Pancreas (tissue), 10 donors: Measurements from ENCODE around the gene TUBGCP6. TPM values are rescaled to one million over a fixed set of nuclear protein-coding genes. Genes with fewer than 3 reads are reported as not detected.

ENCODE experiments used
- ATAC-seq, 4 donors: fragments of 200-7000 bp; cut with Tn5 transposase; one replicate each; pipeline versions ENCODE4 v1.8.0 to v1.9.1; 2020; ENCODE audit warnings: mild to moderate bottlenecking in 4 of 4, moderate library complexity in 4 of 4
- DNase-seq, 6 donors: peaks; one replicate each; pipeline ENCODE4 v3.0.0-alpha.2; 2020
- FAIRE-seq: peaks from 2 replicates; lab custom pipeline; 2012; peaks lifted over from hg19 to GRCh38; lab: Jason Lieb, UNC
- H3K27ac ChIP-seq, 4 donors: fragments of 200-600 bp; sonication (generic); 1 replicate in 3 of 4; 2 replicates in 1 of 4; pipeline versions ENCODE4 v1.5.0 to v1.8.0; 2020
- H3K27me3 ChIP-seq, 4 donors: fragments of 200-600 bp; one replicate each; pipeline ENCODE4 v1.8.0; 2021
- H3K36me3 ChIP-seq, 3 donors: fragments of 200-600 bp; sonication (generic) in 1 of 3; one replicate each; pipeline versions ENCODE4 v1.5.0 to v1.8.0; 2020 to 2021
- H3K4me1 ChIP-seq, 3 donors: fragments of 200-600 bp; one replicate each; pipeline ENCODE4 v1.8.0; 2021
- H3K4me3 ChIP-seq, 4 donors: fragments of 200-600 bp; sonication (generic) in 2 of 4; one replicate each; pipeline versions ENCODE4 v1.5.0 to v1.8.0; 2020 to 2021
- H3K9me3 ChIP-seq, 4 donors: fragments of 200-600 bp; one replicate each; pipeline ENCODE4 v1.8.0; 2021
- CTCF ChIP-seq, 4 donors: fragments of 200-600 bp; sonication (generic) in 3 of 4; IDR thresholded peaks; one replicate each; pipeline versions ENCODE4 v1.5.0 to v1.8.0; 2021; ENCODE audit warnings: antibody characterized with exemption in 4 of 4
- WGBS, 2 donors: extraction: QIAGEN DNeasy Blood & Tissue Kit; methylation state at CpG; one replicate each; pipeline ENCODE4 v1.1.7; 2013; 5-methylcytosine and 5-hydroxymethylcytosine counted together
- intact Hi-C, 3 donors: fragments of 100-400 bp; cut with DNase I; formaldehyde crosslinking; loops; one replicate each; pipeline versions ENCODE4 v1.11.1 to v1.14.2; 2022
- polyA plus RNA-seq, 2 donors: library from polyadenylated mRNA; stranded (reverse); fragments of 200-250 nt; gene quantifications; one replicate each; pipeline ENCODE4 v1.2.3, GENCODE V29; 2013
- total RNA-seq, 6 donors: library from RNA; stranded (reverse); fragmentation: NEBNext Ultra II Directional in 4 of 6; extraction: Animal tissue kit (Norgen Biotek cat#: 25700) in 4 of 6; gene quantifications; one replicate each; pipeline versions ENCODE4 v1.2.1 to v1.2.4, GENCODE V29; 2021 to 2023
- donor health status: healthy with polysubstance abuse.
- donor health status: DM: no; HTN: no; CAD: no; lungs with moderate emphysema.
- donor health status: DM: no; HTN: no; CAD: no.
- donor health status: control.
- donor health status: control.
- donor health status: Bipolar disorder and iron deficiency.
- donor health status: DM: yes; HTN: yes; CAD: no.
- donor health status: DM: no; HTN: no; CAD: no.
- donor health status: DM: no; HTN: no; CAD: no.
- donor health status: DM: yes; HTN: yes; CAD: no.

TUBGCP6 gene
- total and polyA plus RNA-seq, 8 donors, result 19.2 to 139 (median 29.8) TPM

- no peak for FAIRE-seq
- no peak for DNase-seq
- Histone ChIP-seq H3K9me3 (no peaks in the 10 kb centered on the region), H3K4me3 (no peak overlapping the region), H3K36me3 (peaks cover 7 to 82% (median 30%) of the 10 kb centered on the region in 3 donors), H3K4me1 (peaks cover 0 to 5% (median 0%) of the 10 kb centered on the region in 3 donors), H3K27ac (no peak overlapping the region), H3K27me3 (no peaks in the 10 kb centered on the region)
- intact Hi-C loops, result loop anchor here in 1 of 3 donors (5.0 kb wide), 1 partner anchor 38 kb away; no protein-coding TSS in a partner anchor
- no peak for ATAC-seq
- no peak for TF ChIP-seq CTCF (IDR thresholded peaks at IDR 0.05)
- WGBS, 2 donors, result 93% methylated on average over 30 of the region's 30 CpGs
Measured at GRCh38 chr22:50283821-50284220, 39.0 kb upstream of the TUBGCP6 start.

- Histone ChIP-seq H3K27ac (peak overlapping the region; percentile 60 to 76 (median 73)), H3K4me1 (peaks cover 0 to 5% (median 0%) of the 10 kb centered on the region in 3 donors), H3K36me3 (peaks cover 7 to 83% (median 35%) of the 10 kb centered on the region in 3 donors), H3K9me3 (no peaks in the 10 kb centered on the region), H3K4me3 (no peak overlapping the region), H3K27me3 (no peaks in the 10 kb centered on the region)
- 72 to 73% methylated on average over 40 to 45 of the region's 45 CpGs for WGBS, 2 donors
- DNase-seq (peak in 4 of 6 donors; percentile 77 to 80 (median 78)), FAIRE-seq (no peak), ATAC-seq (peak; percentile 72 to 89 (median 86))
- intact Hi-C loops, result loop anchor here in 1 of 3 donors (5.0 kb wide), 1 partner anchor 40 kb away; no protein-coding TSS in a partner anchor
- TF ChIP-seq CTCF (IDR thresholded peaks at IDR 0.05), result peak in 1 of 4 donors; percentile 2
Measured at GRCh38 chr22:50282361-50283155, 37.7 kb upstream of the TUBGCP6 start.

GRCh38 chr22:50281957-50282356 lies 37.1 kb upstream of the TUBGCP6 start:
- Histone ChIP-seq H3K4me1 (peaks cover 0 to 5% (median 0%) of the 10 kb centered on the region in 3 donors), H3K4me3 (no peak overlapping the region), H3K27ac (peak overlapping the region; percentile 60 to 76 (median 73)), H3K27me3 (no peaks in the 10 kb centered on the region), H3K9me3 (no peaks in the 10 kb centered on the region), H3K36me3 (peaks cover 6 to 77% (median 34%) of the 10 kb centered on the region in 3 donors)
- TF ChIP-seq CTCF (IDR thresholded peaks at IDR 0.05), result peak in 1 of 4 donors; percentile 16
- peak; percentile 44 to 69 (median 62) for ATAC-seq
- WGBS, 2 donors, result 58 to 62% methylated on average over 25 of the region's 25 CpGs
- DNase-seq, result peak in 3 of 6 donors; percentile 74 to 79 (median 77)
- FAIRE-seq, result no peak
- intact Hi-C loops, result loop anchor here in 1 of 3 donors (5.0 kb wide), 1 partner anchor 40 kb away; no protein-coding TSS in a partner anchor

- intact Hi-C loops, result loop anchor here in 1 of 3 donors (5.0 kb wide), 1 partner anchor 41 kb away; no protein-coding TSS in a partner anchor
- Histone ChIP-seq H3K36me3 (peaks cover 3 to 71% (median 32%) of the 10 kb centered on the region in 3 donors), H3K4me1 (peaks cover 0 to 5% (median 0%) of the 10 kb centered on the region in 3 donors), H3K27me3 (no peaks in the 10 kb centered on the region), H3K9me3 (no peaks in the 10 kb centered on the region), H3K4me3 (no peak overlapping the region), H3K27ac (peak overlapping the region; percentile 60 to 76 (median 73))
- WGBS, 2 donors, result 93 to 94% methylated on average over 36 of the region's 36 CpGs
- no peak for FAIRE-seq
- ATAC-seq, result no peak
- no peak for DNase-seq
- no peak for TF ChIP-seq CTCF (IDR thresholded peaks at IDR 0.05)
Measured at GRCh38 chr22:50281384-50281760, 36.5 kb upstream of the TUBGCP6 start.
